Activated naive CD8-positive, alpha-beta T cell treated with anti-CD3 and anti-CD28 coated beads for 36 hours (primary cell): ENCODE data around the gene HDAC4. TPM values are rescaled to one million over a fixed set of nuclear protein-coding genes. Genes with fewer than 3 reads are reported as not detected.
A peak's percentile ranks its signal among the peaks of the same experiment; 100 is the strongest.

Source experiments
- DNase-seq: peaks from one replicate; pipeline ENCODE4 v3.0.0; 2021
- H3K27ac Mint-ChIP-seq: one replicate; pipeline ENCODE4 v1.8.0; 2022; ENCODE audit warnings: mild to moderate bottlenecking, moderate library complexity, mixed read lengths
- H3K27me3 Mint-ChIP-seq: one replicate; pipeline ENCODE4 v1.8.0; 2022; ENCODE audit warnings: mild to moderate bottlenecking, mixed read lengths
- H3K36me3 Mint-ChIP-seq: one replicate; pipeline ENCODE4 v1.8.0; 2021; ENCODE audit warnings: mild to moderate bottlenecking, mixed read lengths
- H3K4me1 Mint-ChIP-seq: one replicate; pipeline ENCODE4 v1.8.0; 2021; ENCODE audit warnings: mixed read lengths
- H3K4me3 Mint-ChIP-seq: one replicate; pipeline ENCODE4 v1.8.0; 2022; ENCODE audit warnings: mild to moderate bottlenecking, moderate library complexity, mixed read lengths
- H3K9me3 Mint-ChIP-seq: one replicate; pipeline ENCODE4 v1.8.0; 2022; ENCODE audit warnings: mixed read lengths
- total RNA-seq, 2 experiments: library from RNA; stranded (reverse); gene quantifications; one replicate each; pipeline ENCODE4 v1.2.3, GENCODE V29; 2021

The HDAC4 gene
- total RNA-seq, 2 experiments from 2014 or later = 19.1 to 20.2 TPM

- Mint-ChIP-seq H3K4me1 (peaks cover 10% of the 10 kb centered on the region), H3K27ac (no peak overlapping the region), H3K9me3 (no peaks in the 10 kb centered on the region), H3K36me3 (peaks cover 1% of the 10 kb centered on the region), H3K27me3 (no peaks in the 10 kb centered on the region), H3K4me3 (no peak overlapping the region)
- no peak for DNase-seq
These were observed 24.5 kb downstream of the HDAC4 start for GRCh38 chr2:239376351-239376750.

GRCh38 chr2:239375278-239376061 lies 25.4 kb downstream of the HDAC4 start:
- Mint-ChIP-seq H3K4me3 (no peak overlapping the region), H3K9me3 (no peaks in the 10 kb centered on the region), H3K27ac (no peak overlapping the region), H3K4me1 (peaks cover 2% of the 10 kb centered on the region), H3K36me3 (no peaks in the 10 kb centered on the region), H3K27me3 (no peaks in the 10 kb centered on the region)
- DNase-seq = no peak

- Mint-ChIP-seq H3K9me3 (no peaks in the 10 kb centered on the region), H3K36me3 (peaks cover 2% of the 10 kb centered on the region), H3K4me1 (peaks cover 6% of the 10 kb centered on the region), H3K4me3 (no peak overlapping the region), H3K27ac (no peak overlapping the region), H3K27me3 (no peaks in the 10 kb centered on the region)
- no peak for DNase-seq
These were observed 25.9 kb downstream of the HDAC4 start for GRCh38 chr2:239374896-239375277.

DNA sequence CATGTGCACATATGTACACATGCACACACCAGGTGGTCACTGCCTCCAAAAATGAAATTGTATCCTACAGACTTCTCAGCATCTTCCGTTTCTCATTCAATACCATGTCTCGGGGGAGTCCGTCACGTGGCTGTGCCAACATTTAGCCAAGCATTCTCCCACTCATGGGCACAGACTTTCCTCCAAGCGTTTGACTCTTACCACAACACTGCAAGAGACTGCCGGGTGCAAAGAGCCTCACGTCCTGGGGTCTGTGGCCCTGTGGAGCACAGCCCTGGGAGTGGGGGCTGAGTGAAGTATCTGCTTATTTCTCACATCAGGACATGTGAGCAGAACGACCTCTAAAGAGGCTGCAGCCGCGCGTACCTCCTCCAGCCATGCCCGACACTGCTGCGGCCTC lies 28.0 kb downstream of the HDAC4 start:
- Mint-ChIP-seq H3K27me3 (no peaks in the 10 kb centered on the region), H3K27ac (no peak overlapping the region), H3K9me3 (no peaks in the 10 kb centered on the region), H3K36me3 (peaks cover 3% of the 10 kb centered on the region), H3K4me3 (no peak overlapping the region), H3K4me1 (peaks cover 10% of the 10 kb centered on the region)
- no peak for DNase-seq

- H3K36me3 Mint-ChIP-seq = peaks cover 3% of the 10 kb centered on the region
- no peak for DNase-seq
- no peaks in the 10 kb centered on the region for H3K9me3 Mint-ChIP-seq
- H3K27ac Mint-ChIP-seq = no peak overlapping the region
- no peak overlapping the region for H3K4me3 Mint-ChIP-seq
- H3K4me1 Mint-ChIP-seq = peaks cover 10% of the 10 kb centered on the region
- no peaks in the 10 kb centered on the region for H3K27me3 Mint-ChIP-seq
These were observed 28.8 kb downstream of the HDAC4 start for GRCh38 chr2:239371726-239372686.

DNA sequence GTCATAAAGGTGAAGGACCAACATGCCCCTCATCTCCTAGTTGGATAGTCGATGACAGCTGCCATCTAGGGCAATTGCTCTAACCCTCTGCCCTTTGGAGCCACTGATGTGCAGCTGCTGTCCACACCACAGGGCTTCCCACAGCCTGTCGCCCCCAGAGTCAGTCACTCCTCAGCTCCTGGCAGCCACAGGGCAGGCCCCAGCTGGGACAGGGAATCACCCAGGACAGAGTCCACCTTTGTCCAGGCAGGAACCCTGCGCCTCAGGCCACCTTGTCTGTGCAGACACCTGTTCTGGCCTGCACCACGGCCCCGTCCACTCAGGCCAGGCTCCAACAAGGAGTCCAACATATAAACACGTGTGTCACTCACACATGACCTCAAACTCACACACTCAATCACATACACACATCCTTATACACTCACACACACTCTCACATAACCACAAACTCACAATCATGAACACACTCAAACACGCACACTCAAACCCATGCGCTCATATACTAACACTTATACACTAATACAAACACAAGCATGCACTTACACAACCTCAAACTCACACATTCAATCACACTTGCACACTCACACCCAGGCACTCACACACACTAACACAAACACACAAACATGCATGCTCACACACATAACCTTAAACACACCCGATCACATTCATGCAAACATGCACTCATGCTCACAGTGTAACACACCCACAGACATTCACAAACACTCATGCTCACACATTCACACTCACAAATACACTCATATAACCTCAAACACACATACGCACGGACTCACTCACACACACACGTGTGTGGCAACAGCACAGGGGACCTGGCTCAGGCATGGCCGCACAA lies 29.7 kb downstream of the HDAC4 start:
- Mint-ChIP-seq H3K4me3 (no peak overlapping the region), H3K9me3 (no peaks in the 10 kb centered on the region), H3K27me3 (no peaks in the 10 kb centered on the region), H3K36me3 (peaks cover 3% of the 10 kb centered on the region), H3K4me1 (peaks cover 10% of the 10 kb centered on the region), H3K27ac (no peak overlapping the region)
- DNase-seq = no peak

- Mint-ChIP-seq H3K27ac (peak overlapping the region; percentile 95), H3K4me3 (peak overlapping the region; percentile 73), H3K4me1 (peaks cover 10% of the 10 kb centered on the region), H3K36me3 (peaks cover 3% of the 10 kb centered on the region), H3K27me3 (no peaks in the 10 kb centered on the region), H3K9me3 (no peaks in the 10 kb centered on the region)
- DNase-seq = no peak
These were observed 30.4 kb downstream of the HDAC4 start for GRCh38 chr2:239370403-239370802.

DNA sequence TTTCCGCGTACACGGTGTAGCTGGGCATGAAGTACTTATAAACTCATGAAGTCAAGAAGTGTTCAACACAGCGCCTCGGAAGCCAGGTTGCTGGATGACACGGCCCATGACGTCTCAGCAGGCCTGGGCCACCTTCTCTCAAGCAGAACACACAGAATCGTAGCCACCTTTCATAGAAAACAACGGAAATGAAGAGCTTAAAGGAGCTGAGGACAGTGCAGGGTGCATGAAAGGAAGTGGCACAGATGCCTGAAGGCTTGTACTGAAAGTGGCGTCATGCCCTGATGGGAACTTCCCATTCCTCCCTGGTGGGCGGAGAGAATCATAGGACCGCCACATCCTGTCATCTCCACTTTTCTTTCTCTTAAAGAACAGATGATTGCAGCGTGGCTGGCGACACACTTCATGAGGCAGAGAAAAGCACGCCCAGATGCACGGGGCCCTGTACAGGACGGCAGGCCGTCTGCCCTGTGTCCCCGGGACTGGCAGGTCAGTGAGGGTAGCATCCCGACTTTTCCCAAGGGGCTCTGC lies 31.1 kb downstream of the HDAC4 start:
- Mint-ChIP-seq H3K27me3 (no peaks in the 10 kb centered on the region), H3K4me3 (peak overlapping the region; percentile 73), H3K27ac (peak overlapping the region; percentile 95), H3K4me1 (peaks cover 14% of the 10 kb centered on the region), H3K9me3 (no peaks in the 10 kb centered on the region), H3K36me3 (peaks cover 6% of the 10 kb centered on the region)
- peak; percentile 72 for DNase-seq

DNA sequence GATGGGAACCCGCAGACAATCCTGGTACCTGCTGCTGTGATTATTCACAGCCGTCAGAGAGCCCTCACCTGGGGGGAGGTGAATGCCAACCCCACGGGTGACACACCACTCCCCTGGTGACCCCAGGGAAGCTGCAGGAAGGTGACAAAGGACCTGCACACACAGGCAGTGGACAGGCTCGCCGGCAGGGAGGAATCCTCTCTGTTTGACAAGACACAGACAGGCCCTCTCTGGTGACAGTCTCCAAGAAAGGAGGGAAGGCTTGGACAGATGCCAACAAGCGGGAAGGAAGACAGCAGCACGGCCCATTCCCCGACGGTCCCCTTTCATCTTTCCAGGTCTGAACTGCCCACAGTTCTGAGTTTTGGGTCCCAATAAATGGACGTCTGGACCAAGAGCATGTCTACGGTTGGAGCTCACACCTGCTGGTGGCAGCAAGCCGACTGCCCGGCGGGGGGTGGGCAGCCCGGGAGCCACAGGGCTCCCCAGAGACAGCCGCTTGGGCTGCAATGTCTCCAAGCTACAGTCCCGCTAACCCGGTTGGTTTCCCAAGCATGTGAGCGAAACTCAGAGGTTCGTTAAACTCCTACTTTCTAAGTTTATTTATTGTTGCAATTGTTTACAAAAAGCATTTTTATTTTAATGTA lies 31.8 kb downstream of the HDAC4 start:
- no peaks in the 10 kb centered on the region for H3K9me3 Mint-ChIP-seq
- no peak for DNase-seq
- peaks cover 8% of the 10 kb centered on the region for H3K36me3 Mint-ChIP-seq
- no peak overlapping the region for H3K27ac Mint-ChIP-seq
- H3K4me1 Mint-ChIP-seq = peaks cover 20% of the 10 kb centered on the region
- no peak overlapping the region for H3K4me3 Mint-ChIP-seq
- H3K27me3 Mint-ChIP-seq = no peaks in the 10 kb centered on the region

DNA sequence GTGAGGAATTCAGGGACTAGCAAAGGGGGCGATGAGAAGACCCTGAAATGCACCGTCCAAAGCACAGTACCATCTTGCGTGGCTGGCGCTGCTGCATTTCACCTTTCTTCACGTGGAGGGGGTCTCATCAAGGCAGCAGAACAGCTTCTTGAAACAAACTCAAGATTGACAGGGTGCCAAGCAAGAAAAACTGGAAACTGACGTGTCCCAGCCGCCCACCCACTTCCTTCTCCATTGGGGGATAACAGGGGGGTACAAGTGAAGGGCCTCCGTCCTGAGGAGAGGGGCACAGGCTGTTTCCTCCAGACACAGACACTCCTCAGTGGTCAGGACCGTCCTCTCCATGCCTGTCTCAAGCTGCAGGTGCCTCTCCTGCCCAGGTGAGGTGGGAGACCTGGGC lies 32.5 kb downstream of the HDAC4 start:
- Mint-ChIP-seq H3K27ac (no peak overlapping the region), H3K36me3 (peaks cover 8% of the 10 kb centered on the region), H3K27me3 (no peaks in the 10 kb centered on the region), H3K4me3 (no peak overlapping the region), H3K9me3 (no peaks in the 10 kb centered on the region), H3K4me1 (peaks cover 26% of the 10 kb centered on the region)
- no peak for DNase-seq

DNA sequence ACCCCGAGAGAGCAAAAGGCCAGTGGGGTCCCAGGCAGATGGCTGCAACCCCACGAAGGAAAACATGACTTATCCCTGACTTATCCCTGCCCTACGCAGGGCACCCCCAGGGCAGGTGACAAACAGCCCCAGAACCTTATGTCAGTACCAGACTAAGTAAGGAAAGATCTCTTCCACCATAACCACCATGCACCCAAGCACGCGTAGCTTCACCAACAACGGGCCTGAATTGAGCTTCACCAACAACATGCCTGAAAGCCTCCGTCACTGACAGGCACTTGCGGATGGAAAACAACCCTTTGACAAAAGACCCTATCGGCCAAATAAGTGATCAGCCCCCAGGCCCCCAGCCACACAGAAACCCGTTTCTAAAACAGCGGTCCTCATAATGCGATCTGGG lies 34.1 kb downstream of the HDAC4 start:
- H3K36me3 Mint-ChIP-seq = peaks cover 8% of the 10 kb centered on the region
- H3K4me3 Mint-ChIP-seq = no peak overlapping the region
- H3K27ac Mint-ChIP-seq = no peak overlapping the region
- no peaks in the 10 kb centered on the region for H3K27me3 Mint-ChIP-seq
- DNase-seq = no peak
- peaks cover 26% of the 10 kb centered on the region for H3K4me1 Mint-ChIP-seq
- H3K9me3 Mint-ChIP-seq = no peaks in the 10 kb centered on the region

GRCh38 chr2:239365782-239366435 lies 34.9 kb downstream of the HDAC4 start:
- H3K27ac Mint-ChIP-seq = no peak overlapping the region
- no peak overlapping the region for H3K4me3 Mint-ChIP-seq
- peaks cover 8% of the 10 kb centered on the region for H3K36me3 Mint-ChIP-seq
- no peak for DNase-seq
- no peaks in the 10 kb centered on the region for H3K9me3 Mint-ChIP-seq
- H3K27me3 Mint-ChIP-seq = no peaks in the 10 kb centered on the region
- peaks cover 27% of the 10 kb centered on the region for H3K4me1 Mint-ChIP-seq

DNA sequence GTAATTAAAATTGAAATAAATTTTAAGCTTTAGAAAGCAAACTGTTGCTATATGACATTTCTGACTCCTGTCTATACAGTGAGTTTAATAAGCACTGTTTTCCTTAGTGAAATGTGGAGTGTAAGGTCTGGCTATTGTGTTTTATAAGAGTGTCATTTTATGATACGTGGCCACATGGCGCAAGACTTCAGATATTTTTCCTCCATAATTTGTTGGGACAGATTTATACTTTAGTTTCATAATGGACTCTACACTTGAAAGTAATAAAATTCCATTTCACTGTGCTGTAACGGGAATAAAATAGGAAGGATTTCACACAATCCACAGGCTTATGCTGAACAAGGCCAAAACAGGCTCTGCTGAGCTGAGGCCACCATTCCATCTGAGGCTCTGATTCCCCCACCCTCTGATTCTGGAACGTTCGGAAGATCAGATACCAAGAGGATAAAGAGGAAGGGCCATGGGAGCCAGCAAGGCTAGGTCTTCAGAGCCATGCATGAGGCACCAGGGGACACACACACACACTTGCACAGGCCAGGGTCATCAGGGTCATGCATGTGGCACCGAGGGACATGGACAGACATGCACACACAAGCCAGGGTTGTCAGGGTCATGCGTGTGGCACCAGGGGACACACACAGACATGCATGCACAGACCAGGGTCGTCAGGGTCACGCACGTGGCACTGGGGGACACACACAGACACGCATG lies 35.6 kb downstream of the HDAC4 start:
- no peaks in the 10 kb centered on the region for H3K9me3 Mint-ChIP-seq
- peaks cover 8% of the 10 kb centered on the region for H3K36me3 Mint-ChIP-seq
- H3K27ac Mint-ChIP-seq = no peak overlapping the region
- no peak overlapping the region for H3K4me3 Mint-ChIP-seq
- no peak for DNase-seq
- H3K27me3 Mint-ChIP-seq = no peaks in the 10 kb centered on the region
- peaks cover 28% of the 10 kb centered on the region for H3K4me1 Mint-ChIP-seq
